HepG2 (cell line): ENCODE measurements around the gene NFATC2. TPM values are rescaled to one million over a fixed set of nuclear protein-coding genes. Genes with fewer than 3 reads are reported as not detected.

Experiments
- ATAC-seq: fragments of 200-7000 bp; cut with Tn5 transposase; 3 replicates; pipeline ENCODE4 v1.9.1; 2020; ENCODE audit warnings: mild to moderate bottlenecking, moderate library complexity
- BruUV-seq: library from RNA; stranded (reverse); fragments of 400-500 nt; replicated peaks from 2 replicates; lab custom pipeline; 2021; lab: Mats Ljungman, UMichigan
- CTCF ChIA-PET: fragments of 300-600 bp; formaldehyde crosslinking; extraction: SDS; loops from one replicate; lab custom pipeline; 2021; ENCODE audit warnings: low total read pairs, inconsistent platforms, low intra/inter-chr PET ratio; lab: Yijun Ruan, JAX
- POLR2A ChIA-PET: fragments of 350-600 bp; sonication (Branson Sonifier 250); formaldehyde crosslinking; loops from one replicate; lab custom pipeline; 2020; ENCODE audit warnings: antibody characterized with exemption, inconsistent platforms; lab: Yijun Ruan, JAX
- DNase-seq: peaks from one replicate; pipeline ENCODE4 v3.0.0-alpha.2; 2015; ENCODE audit warnings: low spot score
- FAIRE-seq: peaks from 3 replicates; lab custom pipeline; 2011; peaks lifted over from hg19 to GRCh38; lab: Jason Lieb, UNC
- H2AFZ ChIP-seq: one replicate; pipeline ENCODE4 v1.6.1; 2011; ENCODE audit warnings: low read length, inconsistent platforms
- H3K27ac ChIP-seq: fragments of 300-600 bp; 3 replicates; pipeline ENCODE4 v1.8.0; 2011; ENCODE audit warnings: mixed run types, mild to moderate bottlenecking, mixed read lengths, low read length, inconsistent platforms; ENCODE audit not compliant: insufficient read depth; ENCODE audit errors: extremely low read length
- H3K27me3 ChIP-seq, 2 experiments: fragments of 200-600 bp in 1 of 2; 2 replicates in 1 of 2; 3 replicates in 1 of 2; pipeline versions ENCODE4 v1.6.0 to v1.8.0; 2011; ENCODE audit warnings: low read length in 2 of 2, mild to moderate bottlenecking in 2 of 2, moderate library complexity in 2 of 2, inconsistent platforms in 1 of 2; ENCODE audit not compliant: insufficient read depth in 2 of 2, control insufficient read depth in 1 of 2
- H3K36me3 ChIP-seq, 2 experiments: fragments of 200-600 bp in 1 of 2; replicated peaks in 1 of 2; 2 replicates in 1 of 2; 3 replicates in 1 of 2; pipeline versions ENCODE4 v1.5.1 to v1.8.0; 2011; ENCODE audit warnings: low read length in 2 of 2, inconsistent platforms in 1 of 2; ENCODE audit not compliant: insufficient read depth in 2 of 2, control insufficient read depth in 1 of 2
- H3K4me1 ChIP-seq: 2 replicates; pipeline ENCODE4 v1.5.1; 2012; ENCODE audit warnings: low read length, inconsistent platforms; ENCODE audit not compliant: insufficient read depth
- H3K4me2 ChIP-seq: 2 replicates; pipeline ENCODE4 v1.6.0; 2011; ENCODE audit warnings: low read depth, low read length, inconsistent platforms
- H3K4me3 ChIP-seq, 3 experiments: fragments of 200-600 bp in 1 of 3; sonication (generic), shearing (Covaris generic) in 1 of 3; replicated peaks in 1 of 3; 2 replicates each; pipeline ENCODE4 v1.5.1; 2011 to 2016; ENCODE audit warnings: low read length in 3 of 3, inconsistent platforms in 2 of 3, low read depth in 2 of 3, mild to moderate bottlenecking in 2 of 3, control low read depth in 1 of 3, mixed read lengths in 1 of 3; ENCODE audit not compliant: insufficient read depth in 1 of 3
- H3K79me2 ChIP-seq: one replicate; pipeline ENCODE4 v1.6.1; 2011; ENCODE audit warnings: low read length, inconsistent platforms; ENCODE audit not compliant: insufficient read depth
- H3K9ac ChIP-seq: 2 replicates; pipeline ENCODE4 v1.6.0; 2011; ENCODE audit warnings: mild to moderate bottlenecking, low read depth, low read length, inconsistent platforms; ENCODE audit not compliant: insufficient read depth
- H3K9me3 ChIP-seq: 2 replicates; pipeline ENCODE4 v1.5.1; 2012; ENCODE audit warnings: mild to moderate bottlenecking, low read length
- H4K20me1 ChIP-seq: 2 replicates; pipeline ENCODE4 v1.6.0; 2011; ENCODE audit warnings: inconsistent platforms, mild to moderate bottlenecking, low read length, moderate library complexity; ENCODE audit not compliant: insufficient read depth
- REL ChIP-seq: sonication (generic); formaldehyde crosslinking; conservative IDR thresholded peaks from 2 replicates; pipeline ENCODE4 v1.8.0; 2022; ENCODE audit warnings: mild to moderate bottlenecking, missing genetic modification reagents, moderate library complexity
- ZNF841 ChIP-seq: sonication (generic); formaldehyde crosslinking; IDR thresholded peaks from 2 replicates; pipeline ENCODE4 v1.8.1; 2023; ENCODE audit warnings: missing genetic modification reagents, borderline replicate concordance
- WGBS: methylation state at CpG from one replicate; pipeline ENCODE4 v1.1.6; 2017; ENCODE audit warnings: low lambda C conversion rate; 5-methylcytosine and 5-hydroxymethylcytosine counted together
- in situ Hi-C: cut with HindIII; loops from 2 replicates; pipeline ENCODE4 v1.10.0; 2017; ENCODE audit warnings: low pct_unique_long_range_greater_than_20kb; ENCODE audit not compliant: extremely low pct_ligation_motif_present
- intact Hi-C: fragments of 100-400 bp; cut with micrococcal nuclease; formaldehyde crosslinking; loops from one replicate; pipeline ENCODE4 v1.10.0; 2022; ENCODE audit not compliant: unreplicated experiment
- polyA plus RNA-seq, 8 experiments: library from polyadenylated mRNA; depleted of rRNA in 3 of 8; stranded (reverse) in 7 of 8; unstranded in 1 of 8; fragments of >200 nt; fragmentation: Illumina TruSeq in 4 of 8; extraction: Trizol in 4 of 8; gene quantifications; 2 replicates each; pipeline versions ENCODE4 v1.2.1 to v1.2.3, GENCODE V29; 2011 to 2016; ENCODE audit warnings: low read depth in 4 of 8, missing spikeins in 1 of 8, mixed read lengths in 1 of 8; ENCODE audit not compliant: insufficient read depth in 1 of 8
- total RNA-seq, 5 experiments: library from RNA; depleted of rRNA; stranded (reverse); fragments of >200 nt; fragmentation: Illumina TruSeq; extraction: Trizol; gene quantifications; 2 replicates each; pipeline ENCODE4 v1.2.3, GENCODE V29; 2016; ENCODE audit warnings: low read depth in 1 of 5
- TF ChIP-seq, protein P1 (sequence below): sonication (generic); formaldehyde crosslinking; IDR thresholded peaks from 2 replicates; pipeline ENCODE4 v1.5.1; 2020; ENCODE audit warnings: missing genetic modification reagents, mild to moderate bottlenecking, borderline replicate concordance
- TF ChIP-seq, protein P2 (sequence below): sonication (generic); formaldehyde crosslinking; IDR thresholded peaks from 2 replicates; pipeline ENCODE4 v1.5.0; 2020; ENCODE audit warnings: missing genetic modification reagents
- TF ChIP-seq, protein P3 (sequence below): sonication (generic); formaldehyde crosslinking; IDR thresholded peaks from 2 replicates; pipeline ENCODE4 v1.8.0; 2022; ENCODE audit warnings: mild to moderate bottlenecking, missing genetic modification reagents, moderate library complexity
- TF ChIP-seq, protein P4 (sequence below): sonication (generic); formaldehyde crosslinking; IDR thresholded peaks from 2 replicates; pipeline ENCODE4 v1.5.0; 2020; ENCODE audit warnings: missing genetic modification reagents, mild to moderate bottlenecking, borderline replicate concordance
- TF ChIP-seq, protein P5 (sequence below): sonication (generic); formaldehyde crosslinking; conservative IDR thresholded peaks from 2 replicates; pipeline ENCODE4 v1.8.0; 2022; ENCODE audit warnings: mild to moderate bottlenecking, moderate library complexity, missing genetic modification reagents
- TF ChIP-seq, protein P6 (sequence below): sonication (generic); formaldehyde crosslinking; IDR thresholded peaks from 2 replicates; pipeline ENCODE4 v1.5.0; 2020; ENCODE audit warnings: missing genetic modification reagents
- TF ChIP-seq, protein P7 (sequence below): sonication (generic); formaldehyde crosslinking; IDR thresholded peaks from 2 replicates; pipeline ENCODE4 v1.8.0; 2022; ENCODE audit warnings: mild to moderate bottlenecking, missing genetic modification reagents, moderate library complexity

NFATC2 gene
- total and polyA plus RNA-seq, 2 of the 13 experiments (the other 11 are each of a cell fraction or from before 2014, with no cell fraction given), result 1.9 to 3.3 TPM

DNA sequence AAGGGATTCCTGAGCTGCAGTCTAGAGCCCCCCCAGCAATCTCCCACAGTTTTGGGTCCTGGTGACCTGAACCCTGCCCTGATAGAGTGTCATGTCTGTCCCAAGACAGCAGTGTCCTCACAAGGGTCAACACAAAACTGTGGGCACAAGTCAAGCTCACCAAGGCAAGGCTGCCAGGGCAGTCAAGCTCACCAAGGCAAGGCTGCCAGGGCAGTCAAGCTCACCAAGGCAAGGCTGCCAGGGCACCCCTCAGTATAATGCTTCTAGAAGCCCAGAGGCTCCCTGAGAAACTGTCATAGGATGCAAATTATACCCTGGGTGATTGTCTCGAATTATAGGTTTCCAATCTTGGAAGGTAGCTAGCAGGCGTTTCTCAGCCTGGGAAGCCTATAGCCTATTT is 108.5 kb downstream of the NFATC2 start:
- WGBS, result 96% methylated on average over 2 of the region's 2 CpGs
- intact Hi-C loops (no loop called here), in situ Hi-C loops (no loop called here)
- FAIRE-seq (no peak), ATAC-seq (no peak), DNase-seq (no peak)
- no peak overlapping the region for H3K4me3 ChIP-seq
- no peak overlapping the region for H2AFZ ChIP-seq
- TF ChIP-seq, protein P1, sequence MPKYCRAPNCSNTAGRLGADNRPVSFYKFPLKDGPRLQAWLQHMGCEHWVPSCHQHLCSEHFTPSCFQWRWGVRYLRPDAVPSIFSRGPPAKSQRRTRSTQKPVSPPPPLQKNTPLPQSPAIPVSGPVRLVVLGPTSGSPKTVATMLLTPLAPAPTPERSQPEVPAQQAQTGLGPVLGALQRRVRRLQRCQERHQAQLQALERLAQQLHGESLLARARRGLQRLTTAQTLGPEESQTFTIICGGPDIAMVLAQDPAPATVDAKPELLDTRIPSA (CRISPR knock-in tag), result no peak
- H3K9me3 ChIP-seq, result no peaks in the 10 kb centered on the region
- H3K4me2 ChIP-seq, result no peak overlapping the region
- no peaks in the 10 kb centered on the region for H3K79me2 ChIP-seq
- ChIA-PET CTCF (no interaction called here), POLR2A (no interaction called here)
- H4K20me1 ChIP-seq, result no peaks in the 10 kb centered on the region
- no TSS peak for BruUV-seq
- H3K9ac ChIP-seq, result no peak overlapping the region
- H3K27me3 ChIP-seq, result no peaks in the 10 kb centered on the region
- no peak overlapping the region for H3K27ac ChIP-seq
- H3K36me3 ChIP-seq, result peaks cover 12 to 41% of the 10 kb centered on the region in 2 experiments; a peak in 4 of 5 replicates
- peaks cover 26% of the 10 kb centered on the region for H3K4me1 ChIP-seq

DNA sequence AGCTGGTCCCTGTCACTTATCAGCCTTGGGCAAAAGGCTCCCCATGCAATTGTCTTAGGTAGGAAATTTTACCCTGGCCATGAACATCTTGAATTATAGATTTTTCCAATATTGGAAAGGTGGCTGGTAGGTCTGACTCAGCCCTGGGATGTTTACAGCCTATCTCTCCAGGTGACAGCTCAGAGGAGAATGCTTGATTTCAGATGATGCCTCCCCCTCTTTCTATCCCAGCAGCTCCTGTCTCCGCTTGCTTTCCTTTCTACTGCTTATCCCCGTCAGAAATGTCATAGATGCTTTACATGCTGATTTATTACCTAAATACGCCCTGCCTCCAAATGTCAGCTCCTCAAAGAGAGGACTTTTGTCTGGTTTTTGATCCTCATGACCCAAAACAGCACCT is 109.6 kb downstream of the NFATC2 start:
- POLR2A ChIA-PET, result no interaction called here
- FAIRE-seq, result no peak
- H3K27me3 ChIP-seq, result no peaks in the 10 kb centered on the region
- TF ChIP-seq, protein P2, sequence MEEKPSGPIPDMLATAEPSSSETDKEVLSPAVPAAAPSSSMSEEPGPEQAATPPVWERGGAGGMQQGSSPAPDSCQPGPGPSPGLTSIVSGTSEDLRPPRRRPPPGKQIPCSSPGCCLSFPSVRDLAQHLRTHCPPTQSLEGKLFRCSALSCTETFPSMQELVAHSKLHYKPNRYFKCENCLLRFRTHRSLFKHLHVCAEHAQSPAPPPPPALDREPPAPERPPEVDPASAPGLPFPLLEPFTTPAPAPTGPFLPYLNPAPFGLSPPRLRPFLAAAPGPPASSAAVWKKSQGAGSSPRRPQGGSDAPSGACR (CRISPR knock-in tag), result no peak
- TF ChIP-seq, protein P3, sequence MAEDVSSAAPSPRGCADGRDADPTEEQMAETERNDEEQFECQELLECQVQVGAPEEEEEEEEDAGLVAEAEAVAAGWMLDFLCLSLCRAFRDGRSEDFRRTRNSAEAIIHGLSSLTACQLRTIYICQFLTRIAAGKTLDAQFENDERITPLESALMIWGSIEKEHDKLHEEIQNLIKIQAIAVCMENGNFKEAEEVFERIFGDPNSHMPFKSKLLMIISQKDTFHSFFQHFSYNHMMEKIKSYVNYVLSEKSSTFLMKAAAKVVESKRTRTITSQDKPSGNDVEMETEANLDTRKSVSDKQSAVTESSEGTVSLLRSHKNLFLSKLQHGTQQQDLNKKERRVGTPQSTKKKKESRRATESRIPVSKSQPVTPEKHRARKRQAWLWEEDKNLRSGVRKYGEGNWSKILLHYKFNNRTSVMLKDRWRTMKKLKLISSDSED, result no peak
- TF ChIP-seq, protein P4, sequence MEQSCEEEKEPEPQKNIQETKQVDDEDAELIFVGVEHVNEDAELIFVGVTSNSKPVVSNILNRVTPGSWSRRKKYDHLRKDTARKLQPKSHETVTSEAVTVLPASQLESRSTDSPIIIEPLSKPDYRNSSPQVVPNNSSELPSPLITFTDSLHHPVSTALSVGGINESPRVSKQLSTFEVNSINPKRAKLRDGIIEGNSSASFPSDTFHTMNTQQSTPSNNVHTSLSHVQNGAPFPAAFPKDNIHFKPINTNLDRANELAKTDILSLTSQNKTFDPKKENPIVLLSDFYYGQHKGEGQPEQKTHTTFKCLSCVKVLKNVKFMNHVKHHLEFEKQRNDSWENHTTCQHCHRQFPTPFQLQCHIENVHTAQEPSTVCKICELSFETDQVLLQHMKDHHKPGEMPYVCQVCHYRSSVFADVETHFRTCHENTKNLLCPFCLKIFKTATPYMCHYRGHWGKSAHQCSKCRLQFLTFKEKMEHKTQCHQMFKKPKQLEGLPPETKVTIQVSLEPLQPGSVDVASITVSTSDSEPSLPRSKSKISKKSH (CRISPR knock-in tag), result no peak
- TF ChIP-seq, protein P5, sequence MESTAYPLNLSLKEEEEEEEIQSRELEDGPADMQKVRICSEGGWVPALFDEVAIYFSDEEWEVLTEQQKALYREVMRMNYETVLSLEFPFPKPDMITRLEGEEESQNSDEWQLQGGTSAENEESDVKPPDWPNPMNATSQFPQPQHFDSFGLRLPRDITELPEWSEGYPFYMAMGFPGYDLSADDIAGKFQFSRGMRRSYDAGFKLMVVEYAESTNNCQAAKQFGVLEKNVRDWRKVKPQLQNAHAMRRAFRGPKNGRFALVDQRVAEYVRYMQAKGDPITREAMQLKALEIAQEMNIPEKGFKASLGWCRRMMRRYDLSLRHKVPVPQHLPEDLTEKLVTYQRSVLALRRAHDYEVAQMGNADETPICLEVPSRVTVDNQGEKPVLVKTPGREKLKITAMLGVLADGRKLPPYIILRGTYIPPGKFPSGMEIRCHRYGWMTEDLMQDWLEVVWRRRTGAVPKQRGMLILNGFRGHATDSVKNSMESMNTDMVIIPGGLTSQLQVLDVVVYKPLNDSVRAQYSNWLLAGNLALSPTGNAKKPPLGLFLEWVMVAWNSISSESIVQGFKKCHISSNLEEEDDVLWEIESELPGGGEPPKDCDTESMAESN (CRISPR knock-in tag), result no peak
- TF ChIP-seq, protein P6, sequence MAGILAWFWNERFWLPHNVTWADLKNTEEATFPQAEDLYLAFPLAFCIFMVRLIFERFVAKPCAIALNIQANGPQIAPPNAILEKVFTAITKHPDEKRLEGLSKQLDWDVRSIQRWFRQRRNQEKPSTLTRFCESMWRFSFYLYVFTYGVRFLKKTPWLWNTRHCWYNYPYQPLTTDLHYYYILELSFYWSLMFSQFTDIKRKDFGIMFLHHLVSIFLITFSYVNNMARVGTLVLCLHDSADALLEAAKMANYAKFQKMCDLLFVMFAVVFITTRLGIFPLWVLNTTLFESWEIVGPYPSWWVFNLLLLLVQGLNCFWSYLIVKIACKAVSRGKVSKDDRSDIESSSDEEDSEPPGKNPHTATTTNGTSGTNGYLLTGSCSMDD, result no peak
- no peak for TF ChIP-seq REL (CRISPR knock-in tag)
- TF ChIP-seq ZNF841 (CRISPR knock-in tag), result no peak
- TF ChIP-seq, protein P7, sequence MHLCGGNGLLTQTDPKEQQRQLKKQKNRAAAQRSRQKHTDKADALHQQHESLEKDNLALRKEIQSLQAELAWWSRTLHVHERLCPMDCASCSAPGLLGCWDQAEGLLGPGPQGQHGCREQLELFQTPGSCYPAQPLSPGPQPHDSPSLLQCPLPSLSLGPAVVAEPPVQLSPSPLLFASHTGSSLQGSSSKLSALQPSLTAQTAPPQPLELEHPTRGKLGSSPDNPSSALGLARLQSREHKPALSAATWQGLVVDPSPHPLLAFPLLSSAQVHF (CRISPR knock-in tag), result no peak

More for the DNA sequence above, 109.6 kb downstream of the NFATC2 start:
- H3K4me2 ChIP-seq, result no peak overlapping the region
- no peaks in the 10 kb centered on the region for H3K9me3 ChIP-seq
- peaks cover 35% of the 10 kb centered on the region for H3K4me1 ChIP-seq
- intact Hi-C loops, result no loop called here
- DNase-seq (no peak), ATAC-seq (no peak)
- H3K27ac ChIP-seq, result no peak overlapping the region
- no peak overlapping the region for H3K9ac ChIP-seq
- 93% methylated on average over 3 of the region's 3 CpGs for WGBS
- no peak overlapping the region for H2AFZ ChIP-seq
- no peaks in the 10 kb centered on the region for H4K20me1 ChIP-seq
- no TSS peak for BruUV-seq
- peaks cover 11 to 38% of the 10 kb centered on the region in 2 experiments; a peak in 4 of 5 replicates for H3K36me3 ChIP-seq
- H3K79me2 ChIP-seq, result no peaks in the 10 kb centered on the region
- CTCF ChIA-PET, result no interaction called here
- in situ Hi-C loops, result no loop called here
- H3K4me3 ChIP-seq, result no peak overlapping the region
